Measurements from ENCODE around the gene ATP6V1F. TPM values are rescaled to one million over a fixed set of nuclear protein-coding genes. Genes with fewer than 3 reads are reported as not detected.
"Not testable (repeated sequence)": the region's sequence is repeated elsewhere in the genome, so short reads cannot be mapped to it uniquely, and the experiment has no call there.

The ATP6V1F gene
- total RNA-seq, 2 experiments from 2014 or later = 124 to 140 TPM

GRCh38 chr7:128904381-128905197, 41.9 kb downstream of the ATP6V1F start:
- no peak overlapping the region for H3K27ac Mint-ChIP-seq
- DNase-seq = peak; percentile 27

DNA sequence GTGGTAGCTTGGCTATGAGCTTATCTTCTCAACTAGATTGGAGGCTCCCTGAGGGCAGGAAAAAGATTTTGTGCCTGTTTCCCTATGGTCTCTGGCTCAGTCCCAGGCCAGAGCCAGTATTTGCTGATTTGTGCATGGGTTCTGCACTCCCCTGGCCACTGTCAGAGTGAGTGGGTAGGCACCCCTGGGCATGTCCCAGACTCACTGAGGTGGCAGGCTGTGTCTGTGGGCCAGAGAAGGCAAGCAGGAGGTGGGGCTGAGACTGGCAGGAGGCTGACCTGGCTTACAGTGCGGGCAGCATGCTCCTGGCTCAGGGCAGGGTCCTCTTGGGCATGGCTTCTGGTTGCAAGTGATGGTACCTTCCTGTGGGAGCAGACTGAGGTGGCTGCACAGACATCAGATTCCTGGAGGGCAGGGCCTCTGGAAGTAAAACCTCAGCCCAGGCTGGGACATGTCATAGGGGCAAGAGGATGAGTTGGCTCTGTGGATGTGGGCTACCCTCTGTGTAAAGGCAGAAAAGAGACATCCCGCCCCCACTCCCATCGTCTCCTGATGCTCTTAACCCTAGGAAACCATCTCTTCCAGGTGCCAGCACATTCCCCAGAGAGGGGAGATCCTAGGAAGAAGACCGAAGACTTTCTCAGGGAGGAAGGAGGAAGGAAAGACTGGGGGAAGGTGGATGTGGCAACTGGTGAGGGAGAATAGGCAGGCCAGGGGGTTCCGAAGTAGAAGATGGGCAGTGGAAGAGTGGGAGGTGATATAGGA, 43.5 kb downstream of the ATP6V1F start:
- Mint-ChIP-seq H3K4me1 (no peaks in the 10 kb centered on the region), H3K27me3 (peaks cover 31% of the 10 kb centered on the region), H3K27ac (no peak overlapping the region), H3K36me3 (ENCODE audit: low read depth) (no peaks in the 10 kb centered on the region), H3K9me3 (no peaks in the 10 kb centered on the region), H3K4me3 (no peak overlapping the region)
- ChIA-PET CTCF (interaction anchor here (1.3 kb wide), 2 partner anchors 41 to 185 kb away, joined by 3 to 6 read pairs; no protein-coding TSS in a partner anchor), POLR2A (no interaction called here)
- DNase-seq = no peak

More at GRCh38 chr7:128904381-128905197, 41.9 kb downstream of the ATP6V1F start:
- Mint-ChIP-seq H3K9me3 (no peaks in the 10 kb centered on the region), H3K27me3 (peaks cover 27% of the 10 kb centered on the region), H3K4me1 (no peaks in the 10 kb centered on the region), H3K36me3 (ENCODE audit: low read depth) (no peaks in the 10 kb centered on the region), H3K4me3 (no peak overlapping the region)
- ChIA-PET POLR2A (interaction anchor here (1.0 kb wide), 1 partner anchor 186 kb away, joined by 4 read pairs; no protein-coding TSS in a partner anchor), CTCF (interaction anchor here (0.6 to 1.5 kb wide), 2 partner anchors 187 to 1001 kb away, joined by 3 to 12 read pairs; no protein-coding TSS in a partner anchor)

DNA sequence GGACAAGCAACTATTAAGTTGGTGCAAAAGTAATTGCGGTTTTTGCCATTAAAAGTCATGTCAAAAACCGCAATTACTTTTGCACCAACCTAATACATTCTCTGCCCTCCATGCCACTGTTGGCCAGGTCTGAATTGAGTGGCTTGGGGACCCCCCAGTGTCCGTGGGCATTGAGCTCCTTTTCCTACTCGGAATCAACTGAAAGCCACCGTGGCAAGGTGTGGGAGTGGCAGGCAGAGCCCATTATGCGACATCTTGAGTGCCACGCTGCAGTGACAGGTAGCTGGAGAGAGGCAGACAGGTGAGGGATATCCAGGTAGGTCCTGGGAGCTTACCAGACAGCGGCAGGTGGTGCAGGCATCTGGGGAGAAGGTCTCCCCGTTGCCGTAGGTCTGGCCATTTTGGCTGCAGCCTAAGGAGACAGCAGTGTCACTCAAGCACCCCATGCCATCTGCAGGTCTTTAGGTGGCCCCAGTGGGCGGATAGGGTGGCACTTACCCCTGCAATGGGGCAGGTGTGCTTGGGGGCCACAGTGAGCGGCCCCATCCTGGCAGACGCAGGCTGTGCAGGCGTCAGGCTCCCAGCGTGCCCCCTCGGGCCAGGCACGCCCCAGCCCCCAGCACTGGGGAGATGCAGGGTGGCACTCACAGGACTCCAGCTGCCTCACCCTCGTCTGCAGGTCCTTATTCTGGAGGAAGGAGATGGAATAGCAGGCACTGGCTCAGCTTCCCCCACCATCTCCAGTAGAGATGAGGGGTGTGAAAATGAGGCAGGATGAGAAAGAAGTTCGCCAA, 44.3 kb downstream of the ATP6V1F start:
- no peak overlapping the region for H3K27ac Mint-ChIP-seq

GRCh38 chr7:128908750-128909624, 46.3 kb downstream of the ATP6V1F start:
- Mint-ChIP-seq H3K9me3 (no peaks in the 10 kb centered on the region), H3K4me1 (no peaks in the 10 kb centered on the region), H3K27me3 (peaks cover 43% of the 10 kb centered on the region), H3K36me3 (ENCODE audit: low read depth) (no peaks in the 10 kb centered on the region), H3K27ac (no peak overlapping the region), H3K4me3 (no peak overlapping the region)
- POLR2A ChIA-PET = no interaction called here
- no peak for DNase-seq
- CTCF ChIA-PET = no interaction called here

More for the DNA sequence above, 44.3 kb downstream of the ATP6V1F start:
- peaks cover 37% of the 10 kb centered on the region for H3K27me3 Mint-ChIP-seq
- ChIA-PET POLR2A (no interaction called here), CTCF (interaction anchor here (1.3 kb wide), 2 partner anchors 40 to 184 kb away, joined by 3 to 6 read pairs; no protein-coding TSS in a partner anchor)
- H3K4me3 Mint-ChIP-seq = no peak overlapping the region
- DNase-seq = no peak
- no peaks in the 10 kb centered on the region for H3K36me3 Mint-ChIP-seq (ENCODE audit: low read depth)
- H3K9me3 Mint-ChIP-seq = no peaks in the 10 kb centered on the region
- H3K4me1 Mint-ChIP-seq = no peaks in the 10 kb centered on the region

DNA sequence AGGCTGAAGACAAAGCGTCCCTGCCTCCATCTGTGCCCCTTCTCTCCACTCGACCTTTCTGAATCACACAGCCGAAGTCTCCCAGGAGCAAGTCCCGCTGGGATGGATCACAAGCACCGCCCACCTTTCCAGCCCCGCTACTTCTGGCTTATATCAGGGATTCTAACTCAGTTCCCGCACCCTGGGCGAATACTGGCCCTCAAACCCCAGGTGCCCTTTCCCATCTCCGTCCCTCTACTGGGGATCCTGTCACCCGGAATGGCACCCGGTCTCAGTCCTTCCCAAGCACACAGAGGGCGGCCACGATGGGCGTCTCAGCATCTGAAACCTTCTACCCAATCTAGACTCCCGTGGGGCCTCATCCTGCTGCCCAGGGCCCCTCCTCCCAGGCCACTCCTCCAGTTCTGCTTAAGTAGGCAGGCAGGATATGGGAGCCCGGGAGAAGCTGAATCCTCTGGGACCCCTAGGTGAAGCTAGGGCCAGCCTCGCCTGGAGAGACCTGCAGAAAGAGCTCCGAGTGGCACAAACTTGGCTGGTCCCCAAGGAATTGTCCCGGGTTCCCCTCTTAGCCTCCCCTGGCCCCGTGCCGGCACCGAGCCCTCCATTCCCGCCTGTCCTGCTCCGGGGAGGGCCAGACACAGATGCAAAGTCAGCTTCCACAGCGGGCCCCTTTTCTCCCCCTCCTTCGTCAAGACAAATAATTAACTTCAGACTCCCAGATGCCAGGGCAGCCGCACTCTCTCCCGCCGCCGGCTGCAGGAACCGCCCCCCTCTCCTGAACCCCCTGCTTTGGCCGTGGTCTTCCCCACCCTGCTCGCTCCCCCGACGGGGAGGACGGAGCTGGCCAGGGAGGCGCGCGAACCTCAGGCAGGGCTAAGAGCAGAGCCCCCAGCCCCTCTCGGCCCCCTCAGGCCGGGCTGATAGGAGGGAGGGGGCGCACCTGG, 47.2 kb downstream of the ATP6V1F start:
- H3K27ac Mint-ChIP-seq = no peak overlapping the region
- H3K27me3 Mint-ChIP-seq = peaks cover 49% of the 10 kb centered on the region
- ChIA-PET CTCF (no interaction called here), POLR2A (no interaction called here)
- no peaks in the 10 kb centered on the region for H3K9me3 Mint-ChIP-seq
- no peaks in the 10 kb centered on the region for H3K4me1 Mint-ChIP-seq
- H3K4me3 Mint-ChIP-seq = no peak overlapping the region
- H3K36me3 Mint-ChIP-seq (ENCODE audit: low read depth) = no peaks in the 10 kb centered on the region
- no peak for DNase-seq

DNA sequence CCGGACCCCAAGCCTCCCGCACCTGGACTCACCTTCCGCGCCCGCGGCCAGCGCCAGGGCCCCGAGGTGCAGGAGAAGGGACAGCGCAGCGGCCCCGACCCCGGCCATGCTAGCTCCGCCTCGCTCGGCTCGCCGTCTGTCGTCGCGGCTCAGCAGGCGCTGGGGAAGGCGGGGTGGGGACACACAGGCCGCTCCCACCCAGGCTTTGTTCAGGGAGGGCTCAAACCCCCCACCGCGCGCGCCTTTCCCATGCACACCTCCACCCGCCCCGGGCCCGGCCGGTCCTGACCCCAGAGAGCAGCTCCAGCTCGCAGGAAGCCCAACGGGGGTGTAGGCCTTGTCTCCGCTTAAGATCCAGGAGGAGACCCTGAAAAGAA, 47.9 kb downstream of the ATP6V1F start, which contains the start of gene KCP:
TSS of gene KCP (minus strand) at position 141 of the 377 bp plus-strand sequence. CDS start at position 108, 33 bp downstream.
- CTCF ChIA-PET = no interaction called here
- no peak within 1 kb of the TSS for H3K4me3 Mint-ChIP-seq
- DNase-seq = no peak
- H3K36me3 Mint-ChIP-seq (ENCODE audit: low read depth) = no peaks in the 10 kb centered on the region
- no peak within 1 kb of the TSS for H3K27ac Mint-ChIP-seq
- POLR2A ChIA-PET = no interaction called here
- H3K9me3 Mint-ChIP-seq = no peaks in the 10 kb centered on the region
- H3K4me1 Mint-ChIP-seq = peaks cover 3% of the 10 kb centered on the region
- peaks cover 53% of the 10 kb centered on the region for H3K27me3 Mint-ChIP-seq

DNA sequence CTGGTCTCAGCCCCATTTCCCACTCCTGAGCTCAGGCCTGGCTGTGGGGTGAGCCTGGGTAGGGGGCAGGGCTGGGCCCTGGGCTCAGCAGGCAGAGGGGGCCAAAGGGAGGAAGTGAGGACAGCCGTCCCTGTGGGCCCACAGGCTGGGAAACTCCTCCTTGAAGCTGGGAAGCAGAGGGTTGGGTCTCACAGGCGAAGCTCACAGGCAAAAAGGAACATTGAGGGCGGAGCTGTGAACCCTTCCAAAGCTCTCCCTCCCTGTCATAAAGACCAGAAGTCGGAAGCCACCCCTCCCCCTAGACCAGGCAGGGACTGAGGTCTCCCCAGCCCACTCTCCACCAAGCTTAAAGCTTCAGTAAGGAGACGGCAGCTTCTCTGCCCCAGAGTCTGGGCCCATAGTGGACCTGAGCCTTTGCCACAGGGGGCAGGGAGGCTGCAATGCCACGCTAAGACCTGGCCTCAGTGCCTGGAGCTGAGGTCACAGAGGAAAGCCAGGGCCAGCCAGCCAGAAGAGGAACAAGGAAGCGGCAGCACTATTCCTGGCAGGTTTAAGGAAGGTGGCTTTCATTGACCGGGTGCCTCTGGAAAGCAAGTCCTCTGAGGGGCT, 48.9 kb downstream of the ATP6V1F start:
- no peak for DNase-seq
- Mint-ChIP-seq H3K9me3 (no peaks in the 10 kb centered on the region), H3K27ac (no peak overlapping the region), H3K4me1 (peaks cover 4% of the 10 kb centered on the region), H3K27me3 (peaks cover 52% of the 10 kb centered on the region), H3K36me3 (ENCODE audit: low read depth) (no peaks in the 10 kb centered on the region), H3K4me3 (no peak overlapping the region)
- ChIA-PET CTCF (no interaction called here), POLR2A (interaction anchor here (1.1 kb wide), 1 partner anchor 22 kb away, joined by 3 read pairs; no protein-coding TSS in a partner anchor)

- no peak overlapping the region for H3K4me3 Mint-ChIP-seq
These were observed 49.6 kb downstream of the ATP6V1F start for GRCh38 chr7:128912281-128912680.

DNA sequence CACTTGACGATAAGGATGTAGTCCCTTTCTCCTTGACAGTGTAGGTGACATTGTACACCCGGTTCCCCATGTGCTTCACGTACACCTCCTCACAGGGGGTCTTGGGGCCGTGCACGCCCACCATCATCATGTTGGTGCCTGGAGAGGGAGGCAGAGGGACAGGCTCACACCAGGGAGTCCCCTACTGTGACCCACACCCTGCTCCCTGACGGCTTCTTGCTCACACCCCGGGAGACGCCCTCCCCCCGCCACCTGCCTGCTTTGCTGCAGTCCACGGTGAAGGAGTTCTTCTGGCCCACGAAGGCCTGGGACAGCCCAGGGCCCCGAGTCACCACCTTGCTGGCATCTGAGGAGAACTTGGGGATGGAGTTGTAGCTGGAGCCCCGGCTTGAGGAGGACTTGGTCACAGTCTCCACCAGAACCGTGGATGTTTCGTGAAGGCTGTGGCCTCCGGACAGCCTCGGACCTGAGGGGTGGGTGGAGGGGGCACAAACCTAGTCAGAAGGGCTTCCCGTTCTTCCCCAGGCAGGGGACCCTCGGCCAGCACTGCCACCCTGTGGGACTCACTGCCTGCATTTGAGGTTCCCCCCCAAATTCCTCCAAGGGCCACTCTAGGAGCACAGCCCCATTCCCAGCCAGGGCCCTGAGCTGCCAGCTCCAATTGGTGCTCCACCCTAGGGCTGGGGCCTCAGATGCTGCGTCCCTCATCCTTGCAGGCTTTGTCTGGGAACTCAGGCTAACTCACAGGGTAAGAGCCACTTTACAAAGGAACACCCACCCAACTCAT, 50.2 kb downstream of the ATP6V1F start:
- H3K27ac Mint-ChIP-seq; H3K9me3 Mint-ChIP-seq; H3K36me3 Mint-ChIP-seq (ENCODE audit: low read depth); H3K4me1 Mint-ChIP-seq; POLR2A ChIA-PET; CTCF ChIA-PET; H3K4me3 Mint-ChIP-seq; DNase-seq: not testable (repeated sequence)
- peaks cover 58% of the 10 kb centered on the region for H3K27me3 Mint-ChIP-seq

More at GRCh38 chr7:128912281-128912680, 49.6 kb downstream of the ATP6V1F start:
- Mint-ChIP-seq H3K27me3 (peaks cover 59% of the 10 kb centered on the region), H3K36me3 (ENCODE audit: low read depth) (no peaks in the 10 kb centered on the region), H3K9me3 (no peaks in the 10 kb centered on the region), H3K27ac (no peak overlapping the region), H3K4me1 (peaks cover 4% of the 10 kb centered on the region)
- ChIA-PET POLR2A (no interaction called here), CTCF (no interaction called here)
- DNase-seq = no peak

DNA sequence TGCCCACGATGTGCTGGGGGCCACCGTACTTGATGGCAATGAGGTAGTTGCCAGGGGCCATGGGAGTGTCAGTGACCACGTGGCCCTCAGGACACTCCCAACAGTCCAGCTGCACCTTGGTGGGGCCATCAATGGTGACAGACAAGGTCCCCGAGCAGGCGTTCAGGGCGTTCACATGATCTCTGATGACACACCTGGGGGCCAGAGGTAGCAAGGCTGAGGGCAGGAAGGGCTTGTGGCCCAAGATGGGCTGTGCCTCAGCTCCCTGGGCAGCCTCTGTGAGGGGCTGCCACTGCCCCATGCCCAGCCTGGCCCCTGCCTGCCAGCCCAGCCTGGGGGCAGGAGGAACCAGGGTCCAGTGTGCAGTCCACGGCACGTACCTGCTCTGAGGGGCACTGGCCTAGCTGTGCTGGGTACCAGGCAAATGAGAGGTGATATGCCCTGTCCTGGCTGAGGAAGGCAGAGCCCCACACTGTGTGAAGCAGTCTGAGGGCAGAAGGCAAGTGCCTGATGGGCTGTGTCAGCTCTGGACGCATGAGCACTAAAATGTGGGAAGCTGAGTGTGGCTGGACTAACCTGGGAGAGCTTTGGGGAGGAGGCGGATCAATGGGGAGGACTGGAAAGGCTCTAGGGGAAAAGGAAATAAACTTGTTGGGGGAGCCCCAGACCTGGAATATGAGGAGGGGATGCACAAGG, 51.4 kb downstream of the ATP6V1F start:
- peaks cover 4% of the 10 kb centered on the region for H3K4me1 Mint-ChIP-seq
- ChIA-PET CTCF (no interaction called here), POLR2A (no interaction called here)
- H3K4me3 Mint-ChIP-seq = no peak overlapping the region
- H3K27me3 Mint-ChIP-seq = peaks cover 60% of the 10 kb centered on the region
- no peaks in the 10 kb centered on the region for H3K9me3 Mint-ChIP-seq
- H3K27ac Mint-ChIP-seq = no peak overlapping the region
- no peak for DNase-seq
- no peaks in the 10 kb centered on the region for H3K36me3 Mint-ChIP-seq (ENCODE audit: low read depth)
